Astrocyte (in vitro differentiated cells and primary cell): ENCODE data around the gene STARD4. TPM values are rescaled to one million over a fixed set of nuclear protein-coding genes. Genes with fewer than 3 reads are reported as not detected.

Experiments
- DNase-seq: peaks from one replicate; pipeline ENCODE4 v3.0.0-alpha.2; 2010; ENCODE audit warnings: low read depth
- FAIRE-seq: peaks from 2 replicates; lab custom pipeline; 2011; peaks lifted over from hg19 to GRCh38; lab: Jason Lieb, UNC
- H2AFZ ChIP-seq: 2 replicates; pipeline ENCODE4 v1.6.0; 2012; ENCODE audit warnings: low read depth, low read length, inconsistent platforms
- H3K27ac ChIP-seq: 2 replicates; pipeline ENCODE4 v1.5.1; 2011; ENCODE audit warnings: low read depth, low read length, inconsistent platforms
- H3K27me3 ChIP-seq: 2 replicates; pipeline ENCODE4 v1.6.0; 2011; ENCODE audit warnings: low read length, inconsistent platforms; ENCODE audit not compliant: insufficient read depth
- H3K36me3 ChIP-seq: 2 replicates; pipeline ENCODE4 v1.5.1; 2011; ENCODE audit warnings: low read length, inconsistent platforms; ENCODE audit not compliant: insufficient read depth
- H3K4me1 ChIP-seq: 2 replicates; pipeline ENCODE4 v1.5.1; 2011; ENCODE audit warnings: low read length, inconsistent platforms; ENCODE audit not compliant: insufficient read depth
- H3K4me2 ChIP-seq: 2 replicates; pipeline ENCODE4 v1.6.0; 2012; ENCODE audit warnings: low read length, inconsistent platforms
- H3K4me3 ChIP-seq: 2 replicates; pipeline ENCODE4 v1.5.1; 2011; ENCODE audit warnings: low read depth, mild to moderate bottlenecking, low read length, inconsistent platforms; ENCODE audit not compliant: insufficient read depth
- H3K79me2 ChIP-seq: 2 replicates; pipeline ENCODE4 v1.6.0; 2012; ENCODE audit warnings: mild to moderate bottlenecking, low read length, inconsistent platforms; ENCODE audit not compliant: insufficient read depth
- H3K9ac ChIP-seq: 2 replicates; pipeline ENCODE4 v1.6.0; 2012; ENCODE audit warnings: mild to moderate bottlenecking, low read length, inconsistent platforms
- H3K9me3 ChIP-seq: 2 replicates; pipeline ENCODE4 v1.5.1; 2012; ENCODE audit warnings: low read depth, mild to moderate bottlenecking, low read length, inconsistent platforms; ENCODE audit not compliant: insufficient read depth
- H4K20me1 ChIP-seq: 2 replicates; pipeline ENCODE4 v1.6.0; 2012; ENCODE audit warnings: low read length, inconsistent platforms; ENCODE audit not compliant: insufficient read depth
- H3K27ac Mint-ChIP-seq: one replicate; pipeline ENCODE4 v1.8.0; 2021; ENCODE audit warnings: mild to moderate bottlenecking, mixed read lengths; ENCODE audit not compliant: unreplicated experiment
- H3K27me3 Mint-ChIP-seq: one replicate; pipeline ENCODE4 v1.8.0; 2021; ENCODE audit warnings: low read depth, mixed read lengths; ENCODE audit not compliant: unreplicated experiment
- H3K36me3 Mint-ChIP-seq: one replicate; pipeline ENCODE4 v1.8.0; 2021; ENCODE audit warnings: low read depth, mixed read lengths; ENCODE audit not compliant: unreplicated experiment
- H3K4me1 Mint-ChIP-seq: one replicate; pipeline ENCODE4 v1.8.0; 2021; ENCODE audit warnings: low read depth, mixed read lengths; ENCODE audit not compliant: unreplicated experiment
- H3K4me3 Mint-ChIP-seq: one replicate; pipeline ENCODE4 v1.8.0; 2021; ENCODE audit warnings: mild to moderate bottlenecking, moderate library complexity, mixed read lengths; ENCODE audit not compliant: unreplicated experiment
- H3K9me3 Mint-ChIP-seq: one replicate; pipeline ENCODE4 v1.8.0; 2021; ENCODE audit warnings: mild to moderate bottlenecking, mixed read lengths; ENCODE audit not compliant: unreplicated experiment
- CTCF ChIP-seq: IDR thresholded peaks from 2 replicates; pipeline ENCODE4 v1.5.1; 2011; ENCODE audit warnings: low read depth, mild to moderate bottlenecking, inconsistent platforms, low read length, moderate library complexity; ENCODE audit not compliant: insufficient read depth
- EZH2 ChIP-seq: IDR thresholded peaks from 2 replicates; pipeline ENCODE4 v1.6.1; 2012; ENCODE audit warnings: mild to moderate bottlenecking, low read length, inconsistent platforms; ENCODE audit not compliant: insufficient read depth
- total RNA-seq: library from RNA; stranded (reverse); gene quantifications from 2 replicates; pipeline ENCODE4 v1.2.1, GENCODE V29; 2021

STARD4 gene
- total RNA-seq, 1 donor from 2014 or later, result 84.9 TPM

- Mint-ChIP-seq H3K36me3 (no peaks in the 10 kb centered on the region), H3K27me3 (no peaks in the 10 kb centered on the region), H3K27ac (no peak overlapping the region), H3K4me1 (peaks cover 4% of the 10 kb centered on the region), H3K4me3 (no peak overlapping the region), H3K9me3 (no peaks in the 10 kb centered on the region)
- no peak overlapping the region for H3K27ac ChIP-seq
- no peaks in the 10 kb centered on the region for H3K36me3 ChIP-seq
- H3K27me3 ChIP-seq, result no peaks in the 10 kb centered on the region
- H2AFZ ChIP-seq, result no peak overlapping the region
- no peaks in the 10 kb centered on the region for H4K20me1 ChIP-seq
- H3K4me2 ChIP-seq, result no peak overlapping the region
- no peaks in the 10 kb centered on the region for H3K79me2 ChIP-seq
- DNase-seq (no peak), FAIRE-seq (no peak)
- H3K4me1 ChIP-seq, result no peaks in the 10 kb centered on the region
- no peak overlapping the region for H3K9ac ChIP-seq
- no peaks in the 10 kb centered on the region for H3K9me3 ChIP-seq
- H3K4me3 ChIP-seq, result no peak overlapping the region
- TF ChIP-seq CTCF (no peak), EZH2 (no peak)
Observed at GRCh38 chr5:111469293-111469896, 42.9 kb downstream of the STARD4 start.

- TF ChIP-seq CTCF (no peak), EZH2 (no peak)
- Mint-ChIP-seq H3K27ac (no peak overlapping the region), H3K4me1 (no peaks in the 10 kb centered on the region), H3K9me3 (no peaks in the 10 kb centered on the region), H3K27me3 (no peaks in the 10 kb centered on the region), H3K4me3 (no peak overlapping the region), H3K36me3 (no peaks in the 10 kb centered on the region)
- no peaks in the 10 kb centered on the region for H3K9me3 ChIP-seq
- H3K4me1 ChIP-seq, result no peaks in the 10 kb centered on the region
- DNase-seq (no peak), FAIRE-seq (no peak)
- H3K27me3 ChIP-seq, result no peaks in the 10 kb centered on the region
- no peaks in the 10 kb centered on the region for H3K36me3 ChIP-seq
- no peak overlapping the region for H3K4me3 ChIP-seq
- H3K9ac ChIP-seq, result no peak overlapping the region
- H3K4me2 ChIP-seq, result no peak overlapping the region
- H3K79me2 ChIP-seq, result no peaks in the 10 kb centered on the region
- no peaks in the 10 kb centered on the region for H4K20me1 ChIP-seq
- H3K27ac ChIP-seq, result no peak overlapping the region
- H2AFZ ChIP-seq, result no peak overlapping the region
Observed at GRCh38 chr5:111463311-111463710, 49.0 kb downstream of the STARD4 start.

- DNase-seq (no peak), FAIRE-seq (no peak)
- no peak overlapping the region for H3K9ac ChIP-seq
- Mint-ChIP-seq H3K9me3 (no peaks in the 10 kb centered on the region), H3K4me1 (no peaks in the 10 kb centered on the region), H3K27me3 (no peaks in the 10 kb centered on the region), H3K36me3 (no peaks in the 10 kb centered on the region), H3K27ac (no peak overlapping the region), H3K4me3 (no peak overlapping the region)
- no peaks in the 10 kb centered on the region for H3K27me3 ChIP-seq
- no peaks in the 10 kb centered on the region for H3K79me2 ChIP-seq
- no peak overlapping the region for H3K27ac ChIP-seq
- H3K9me3 ChIP-seq, result no peaks in the 10 kb centered on the region
- TF ChIP-seq EZH2, result no peak
- no peak for TF ChIP-seq CTCF
- no peak overlapping the region for H3K4me3 ChIP-seq
- H2AFZ ChIP-seq, result no peak overlapping the region
- no peak overlapping the region for H3K4me2 ChIP-seq
- H3K4me1 ChIP-seq, result no peaks in the 10 kb centered on the region
- no peaks in the 10 kb centered on the region for H3K36me3 ChIP-seq
- H4K20me1 ChIP-seq, result no peaks in the 10 kb centered on the region
Observed at GRCh38 chr5:111461934-111462333, 50.4 kb downstream of the STARD4 start.
